Hematopoietic multipotent progenitor cell treated with erythropoietin and hydrocortisone succinate and interleukin-3 and kit ligand, for 17 days (in vitro differentiated cells): ENCODE measurements around the gene RAD17.
"Not testable (repeated sequence)": the region's sequence is repeated elsewhere in the genome, so short reads cannot be mapped to it uniquely, and the experiment has no call there.

Experiments
- DNase-seq: peaks from one replicate; pipeline ENCODE4 v3.0.0-alpha.2; 2015; ENCODE audit warnings: low spot score

Gene RAD17

GRCh38 chr5:69369340-69370121 is at the start of gene RAD17, which contains the start of the genes AK6 and TAF9:
Gene RAD17 (plus strand): TSS chr5:69369818. CDS start chr5:69372209, 2,391 bp downstream.
Gene AK6 (minus strand): TSS chr5:69369520. CDS start chr5:69369490, 30 bp downstream.
Gene TAF9 (minus strand): TSS chr5:69369520. CDS start chr5:69365737, 3,783 bp downstream.
- DNase-seq = peak; percentile 94

- no peak for DNase-seq
These were observed 43.3 kb upstream of the RAD17 start for GRCh38 chr5:69326365-69326764.

- DNase-seq = no peak
These were observed 39.6 kb upstream of the RAD17 start for GRCh38 chr5:69329905-69330489.

- DNase-seq = no peak
These were observed 37.8 kb upstream of the RAD17 start for GRCh38 chr5:69331528-69332445.

- not testable (repeated sequence) for DNase-seq
These were observed 35.8 kb upstream of the RAD17 start for GRCh38 chr5:69333668-69334315.

GRCh38 chr5:69334793-69335268 is 34.8 kb upstream of the RAD17 start:
- DNase-seq = peak; percentile 85

GRCh38 chr5:69335341-69335935 is 34.2 kb upstream of the RAD17 start:
- DNase-seq = no peak

GRCh38 chr5:69341520-69342161 is 28.0 kb upstream of the RAD17 start:
- DNase-seq = no peak

GRCh38 chr5:69343083-69343482 is 26.5 kb upstream of the RAD17 start:
- DNase-seq = no peak

GRCh38 chr5:69350664-69351063 is 19.0 kb upstream of the RAD17 start:
- DNase-seq = no peak

- no peak for DNase-seq
These were observed 9.9 kb upstream of the RAD17 start for GRCh38 chr5:69359699-69360098.

GRCh38 chr5:69360442-69360841 is 9.2 kb upstream of the RAD17 start:
- DNase-seq = no peak

- no peak for DNase-seq
These were observed 5.2 kb upstream of the RAD17 start for GRCh38 chr5:69364414-69364813.

GRCh38 chr5:69364850-69365249 is 4.8 kb upstream of the RAD17 start:
- DNase-seq = no peak

GRCh38 chr5:69367697-69368279 is 1.8 kb upstream of the RAD17 start:
- peak; percentile 32 for DNase-seq

- DNase-seq = peak; percentile 65
These were observed 919 bp upstream of the RAD17 start for GRCh38 chr5:69368458-69369339.

- DNase-seq = not testable (repeated sequence)
These were observed 717 bp downstream of the RAD17 start for GRCh38 chr5:69370335-69370734.

- DNase-seq = no peak
These were observed 2.8 kb downstream of the RAD17 start for GRCh38 chr5:69372394-69372793.

GRCh38 chr5:69374911-69375446 is 5.4 kb downstream of the RAD17 start:
- DNase-seq = no peak
